Testis (tissue), 2 donors: ENCODE results near the gene MAP2K5.

Experiments
- POLR2A ChIP-seq: fragments of 450-650 bp; IDR thresholded peaks from one replicate; pipeline ENCODE4 v1.6.1; 2017; ENCODE audit warnings: antibody characterized with exemption, mild to moderate bottlenecking, moderate library complexity
- TF ChIP-seq, protein P1 (sequence below), 3 experiments: fragments of 450-650 bp in 2 of 3; fragments of 200-600 bp in 1 of 3; sonication (generic) in 1 of 3; IDR thresholded peaks; one replicate each; pipeline ENCODE4 v1.5.1; 2016 to 2019; ENCODE audit warnings: antibody characterized with exemption in 3 of 3, mild to moderate bottlenecking in 2 of 3, moderate library complexity in 1 of 3

DNA sequence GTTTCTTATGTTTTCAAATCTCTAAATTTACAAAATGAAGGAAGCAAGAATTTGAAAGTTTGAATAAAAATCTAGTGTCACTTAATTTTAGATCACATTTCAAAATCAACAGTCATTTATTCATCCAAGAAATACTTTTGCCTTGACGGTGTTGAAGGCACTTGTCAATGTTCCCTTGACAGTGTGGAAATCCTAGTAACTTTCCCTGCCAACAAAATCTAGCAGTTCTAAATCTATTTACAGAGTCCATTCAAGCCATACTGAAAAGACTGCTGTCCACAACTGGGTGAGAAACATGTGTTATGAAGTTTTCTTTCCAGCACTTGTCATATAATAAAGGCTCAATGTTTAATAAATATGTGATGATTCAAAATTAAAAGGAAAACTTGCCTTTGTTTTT is 8.6 kb upstream of the MAP2K5 start:
- TF ChIP-seq, protein P1, sequence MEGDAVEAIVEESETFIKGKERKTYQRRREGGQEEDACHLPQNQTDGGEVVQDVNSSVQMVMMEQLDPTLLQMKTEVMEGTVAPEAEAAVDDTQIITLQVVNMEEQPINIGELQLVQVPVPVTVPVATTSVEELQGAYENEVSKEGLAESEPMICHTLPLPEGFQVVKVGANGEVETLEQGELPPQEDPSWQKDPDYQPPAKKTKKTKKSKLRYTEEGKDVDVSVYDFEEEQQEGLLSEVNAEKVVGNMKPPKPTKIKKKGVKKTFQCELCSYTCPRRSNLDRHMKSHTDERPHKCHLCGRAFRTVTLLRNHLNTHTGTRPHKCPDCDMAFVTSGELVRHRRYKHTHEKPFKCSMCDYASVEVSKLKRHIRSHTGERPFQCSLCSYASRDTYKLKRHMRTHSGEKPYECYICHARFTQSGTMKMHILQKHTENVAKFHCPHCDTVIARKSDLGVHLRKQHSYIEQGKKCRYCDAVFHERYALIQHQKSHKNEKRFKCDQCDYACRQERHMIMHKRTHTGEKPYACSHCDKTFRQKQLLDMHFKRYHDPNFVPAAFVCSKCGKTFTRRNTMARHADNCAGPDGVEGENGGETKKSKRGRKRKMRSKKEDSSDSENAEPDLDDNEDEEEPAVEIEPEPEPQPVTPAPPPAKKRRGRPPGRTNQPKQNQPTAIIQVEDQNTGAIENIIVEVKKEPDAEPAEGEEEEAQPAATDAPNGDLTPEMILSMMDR (IDR thresholded peaks at IDR 0.05) = no peak
- no peak for TF ChIP-seq POLR2A
